ENCODE results near the gene CD44. TPM values are rescaled to one million over a fixed set of nuclear protein-coding genes. Genes with fewer than 3 reads are reported as not detected.
A peak's percentile ranks its signal among the peaks of the same experiment; 100 is the strongest.

The CD44 gene
- total RNA-seq, 1 experiment from 2014 or later: 121 TPM

GRCh38 chr11:35192347-35192746 lies 53.4 kb downstream of the CD44 start:
- H3K27ac ChIP-seq: no peak overlapping the region
- peaks cover 39% of the 10 kb centered on the region for H3K4me1 ChIP-seq (replicated peaks)
- H3K4me3 ChIP-seq: no peak overlapping the region
- H3K27me3 ChIP-seq (replicated peaks): no peaks in the 10 kb centered on the region
- peaks cover 96% of the 10 kb centered on the region for H3K36me3 ChIP-seq
- H3K9me3 ChIP-seq (replicated peaks): no peaks in the 10 kb centered on the region
- no peak for DNase-seq (ENCODE audit: low read depth in 1 of 2, low spot score in 2 of 2)

DNA sequence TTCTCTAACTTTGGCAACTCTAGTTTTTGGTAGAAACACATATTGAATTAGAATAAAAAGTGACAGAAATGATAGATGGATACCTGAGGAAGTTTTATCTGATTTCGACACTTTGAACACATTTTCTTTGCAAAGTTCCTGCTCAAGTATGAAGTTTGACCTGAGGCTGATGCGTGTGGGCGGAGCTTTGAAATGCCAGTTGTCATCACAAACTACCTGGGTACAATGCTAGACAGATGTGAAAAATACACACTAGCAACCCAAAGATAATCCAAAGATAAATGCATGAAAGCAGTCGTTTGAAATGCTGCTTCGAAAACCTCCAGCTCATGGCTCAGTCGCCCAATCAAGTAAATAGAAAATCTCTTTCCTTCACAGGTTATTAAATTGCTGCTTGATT lies 54.8 kb downstream of the CD44 start:
- Histone ChIP-seq H3K27ac (no peak overlapping the region), H3K36me3 (peaks cover 96% of the 10 kb centered on the region)
- no peak for DNase-seq (ENCODE audit: low read depth in 1 of 2, low spot score in 2 of 2)

DNA sequence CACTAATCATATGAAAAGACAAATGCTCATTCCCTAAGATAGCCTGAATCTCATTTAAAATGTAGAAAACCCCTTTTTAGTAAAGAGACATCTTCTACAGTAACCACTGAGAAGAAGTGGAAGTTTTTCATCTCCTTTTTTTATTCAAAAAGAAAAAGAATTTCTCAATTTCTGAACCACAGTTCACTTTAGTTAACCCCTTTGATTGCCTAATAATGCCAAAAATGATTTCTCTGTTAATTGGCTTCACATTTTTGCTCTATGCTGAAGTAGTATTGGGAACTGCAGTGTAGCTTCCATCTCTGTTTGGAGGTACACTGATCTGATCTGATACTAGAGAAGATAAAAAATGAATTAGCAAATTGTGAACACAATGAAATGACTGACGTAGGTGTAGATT lies 58.3 kb downstream of the CD44 start:
- H3K36me3 ChIP-seq: peaks cover 96% of the 10 kb centered on the region

More for the DNA sequence above, 54.8 kb downstream of the CD44 start:
- no peak overlapping the region for H3K4me3 ChIP-seq
- no peaks in the 10 kb centered on the region for H3K27me3 ChIP-seq (replicated peaks)
- no peaks in the 10 kb centered on the region for H3K9me3 ChIP-seq (replicated peaks)
- peaks cover 39% of the 10 kb centered on the region for H3K4me1 ChIP-seq (replicated peaks)

DNA sequence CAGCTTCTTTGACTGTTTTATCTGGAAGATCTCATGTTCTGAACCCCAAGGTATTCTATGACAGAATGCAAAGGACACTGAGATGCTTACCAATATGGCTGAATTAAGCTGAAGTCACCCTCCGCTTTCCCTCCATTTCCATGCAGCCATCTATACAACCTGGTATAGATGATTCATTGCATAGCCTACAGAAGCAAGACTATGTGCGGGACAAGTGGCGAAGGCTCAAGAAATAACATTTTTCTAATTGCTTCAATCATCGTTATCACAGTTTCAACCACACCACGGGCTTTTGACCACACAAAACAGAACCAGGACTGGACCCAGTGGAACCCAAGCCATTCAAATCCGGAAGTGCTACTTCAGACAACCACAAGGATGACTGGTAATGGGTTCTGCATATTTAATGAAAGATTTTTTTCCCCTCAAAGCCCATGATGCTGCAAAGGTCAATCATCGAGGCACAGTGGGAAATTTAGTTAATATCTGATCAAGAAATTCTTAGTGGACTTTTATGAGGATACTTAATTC lies 61.9 kb downstream of the CD44 start:
- no peak overlapping the region for H3K4me3 ChIP-seq
- no peaks in the 10 kb centered on the region for H3K27me3 ChIP-seq (replicated peaks)
- H3K36me3 ChIP-seq: peaks cover 96% of the 10 kb centered on the region
- no peaks in the 10 kb centered on the region for H3K9me3 ChIP-seq (replicated peaks)
- no peak for DNase-seq (ENCODE audit: low read depth in 1 of 2, low spot score in 2 of 2)
- H3K4me1 ChIP-seq (replicated peaks): no peaks in the 10 kb centered on the region
- no peak overlapping the region for H3K27ac ChIP-seq

More for the DNA sequence above, 58.3 kb downstream of the CD44 start:
- no peaks in the 10 kb centered on the region for H3K9me3 ChIP-seq (replicated peaks)
- no peaks in the 10 kb centered on the region for H3K27me3 ChIP-seq (replicated peaks)
- H3K27ac ChIP-seq: no peak overlapping the region
- no peak for DNase-seq (ENCODE audit: low read depth in 1 of 2, low spot score in 2 of 2)
- peaks cover 4% of the 10 kb centered on the region for H3K4me1 ChIP-seq (replicated peaks)
- no peak overlapping the region for H3K4me3 ChIP-seq

DNA sequence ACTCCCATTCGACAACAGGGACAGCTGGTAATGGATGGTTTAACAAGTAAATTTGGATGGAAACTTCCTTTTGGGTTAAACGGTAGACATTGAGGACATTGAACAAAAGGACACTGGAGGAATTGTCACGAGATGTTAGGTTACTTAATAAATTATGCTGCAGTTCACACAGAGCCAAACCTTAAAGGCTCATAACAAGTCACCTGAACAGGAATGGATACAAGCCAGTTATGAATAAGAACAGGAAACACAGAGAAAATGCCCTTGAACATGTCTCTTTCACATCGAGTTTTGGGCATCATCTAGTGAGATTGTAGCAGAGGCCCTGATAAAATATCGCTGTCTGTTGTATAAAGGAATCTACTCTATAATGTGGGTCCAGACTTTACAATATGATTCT lies 65.6 kb downstream of the CD44 start:
- H3K27me3 ChIP-seq (replicated peaks): no peaks in the 10 kb centered on the region
- H3K36me3 ChIP-seq: peaks cover 87% of the 10 kb centered on the region

GRCh38 chr11:35206616-35207015 lies 67.6 kb downstream of the CD44 start:
- Histone ChIP-seq H3K27me3 (replicated peaks) (no peaks in the 10 kb centered on the region), H3K4me3 (no peak overlapping the region), H3K27ac (peak overlapping the region; percentile 63), H3K4me1 (replicated peaks) (peaks cover 36% of the 10 kb centered on the region), H3K9me3 (replicated peaks) (no peaks in the 10 kb centered on the region), H3K36me3 (peaks cover 89% of the 10 kb centered on the region)
- DNase-seq (ENCODE audit: low read depth in 1 of 2, low spot score in 2 of 2): no peak

More for the DNA sequence above, 65.6 kb downstream of the CD44 start:
- H3K9me3 ChIP-seq (replicated peaks): no peaks in the 10 kb centered on the region
- no peak overlapping the region for H3K4me3 ChIP-seq
- no peak overlapping the region for H3K27ac ChIP-seq
- H3K4me1 ChIP-seq (replicated peaks): peaks cover 29% of the 10 kb centered on the region
- DNase-seq (ENCODE audit: low read depth in 1 of 2, low spot score in 2 of 2): no peak

DNA sequence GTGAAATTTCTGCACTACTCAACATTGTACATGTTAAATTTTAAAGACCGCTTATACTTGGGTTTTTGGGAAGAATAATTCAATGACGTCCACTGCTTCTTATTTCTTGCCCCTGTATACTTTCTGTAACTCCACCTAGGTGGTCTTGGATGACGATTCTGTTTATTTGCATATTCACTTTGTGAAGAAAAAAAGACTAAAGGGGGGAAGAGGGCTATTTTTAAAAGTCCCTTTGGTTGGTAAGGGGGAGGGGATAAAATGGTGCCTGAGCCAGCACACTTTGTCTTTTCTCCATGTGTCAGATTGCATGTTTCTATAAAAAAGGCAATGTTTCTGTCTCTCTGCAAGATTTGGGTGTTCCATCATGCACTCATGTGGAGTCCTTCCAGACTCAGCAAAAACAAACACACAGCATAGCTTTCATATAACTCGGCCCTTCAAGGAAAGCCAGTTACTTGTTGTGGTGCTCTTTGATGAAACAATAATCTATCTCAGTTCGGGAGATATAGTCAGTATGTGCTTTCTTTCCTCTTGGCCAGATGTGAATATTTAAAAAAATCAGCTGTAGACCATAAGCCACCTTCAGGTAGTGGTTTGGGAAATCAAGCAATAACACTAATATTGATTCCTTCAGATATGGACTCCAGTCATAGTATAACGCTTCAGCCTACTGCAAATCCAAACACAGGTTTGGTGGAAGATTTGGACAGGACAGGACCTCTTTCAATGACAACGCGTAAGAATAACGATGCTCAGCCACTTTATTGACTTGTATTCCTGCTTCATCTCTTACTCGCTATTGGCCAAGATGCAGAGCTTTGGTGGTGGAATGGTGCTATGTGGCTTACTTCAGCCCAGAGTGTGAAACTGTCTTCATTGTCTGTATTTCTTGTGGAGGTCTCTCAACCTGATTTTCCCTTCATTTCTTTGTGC lies 68.8 kb downstream of the CD44 start:
- H3K9me3 ChIP-seq (replicated peaks): no peaks in the 10 kb centered on the region
- peak overlapping the region; percentile 63 for H3K27ac ChIP-seq
- H3K27me3 ChIP-seq (replicated peaks): no peaks in the 10 kb centered on the region
- peak; percentile 58 to 96 for DNase-seq (ENCODE audit: low read depth in 1 of 2, low spot score in 2 of 2)
- peaks cover 36% of the 10 kb centered on the region for H3K4me1 ChIP-seq (replicated peaks)
- H3K36me3 ChIP-seq: peaks cover 82% of the 10 kb centered on the region
- no peak overlapping the region for H3K4me3 ChIP-seq

GRCh38 chr11:35208795-35209194 lies 69.8 kb downstream of the CD44 start:
- DNase-seq (ENCODE audit: low read depth in 1 of 2, low spot score in 2 of 2): no peak
- H3K4me3 ChIP-seq: no peak overlapping the region
- no peaks in the 10 kb centered on the region for H3K9me3 ChIP-seq (replicated peaks)
- no peaks in the 10 kb centered on the region for H3K27me3 ChIP-seq (replicated peaks)
- peaks cover 80% of the 10 kb centered on the region for H3K36me3 ChIP-seq
- H3K27ac ChIP-seq: peak overlapping the region; percentile 63; the same call in 1 of the 2 replicates
- H3K4me1 ChIP-seq (replicated peaks): peaks cover 46% of the 10 kb centered on the region

DNA sequence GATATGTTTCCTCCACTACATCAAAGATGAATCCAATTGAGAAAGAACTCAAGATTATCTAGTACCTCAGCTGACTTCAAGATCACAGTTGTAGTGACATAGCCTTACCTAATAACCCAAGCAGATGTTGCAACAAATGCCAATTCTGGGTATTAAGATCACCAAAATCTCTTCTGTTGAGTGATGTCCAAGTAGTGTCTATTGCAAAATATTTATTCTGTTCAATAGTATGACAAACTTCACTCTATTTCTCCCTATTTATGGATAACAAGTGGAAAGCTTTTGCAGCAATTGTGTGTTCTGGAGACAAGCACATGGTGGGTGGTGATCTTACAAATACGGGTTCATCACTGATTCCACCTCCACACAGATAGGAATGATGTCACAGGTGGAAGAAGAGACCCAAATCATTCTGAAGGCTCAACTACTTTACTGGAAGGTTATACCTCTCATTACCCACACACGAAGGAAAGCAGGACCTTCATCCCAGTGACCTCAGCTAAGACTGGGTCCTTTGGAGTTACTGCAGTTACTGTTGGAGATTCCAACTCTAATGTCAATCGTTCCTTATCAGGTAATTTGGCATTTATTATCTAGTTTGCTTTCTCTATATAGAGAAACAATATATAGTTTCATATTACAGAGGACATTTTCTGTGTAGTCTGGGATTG lies 72.0 kb downstream of the CD44 start:
- Histone ChIP-seq H3K4me1 (replicated peaks) (peaks cover 66% of the 10 kb centered on the region), H3K36me3 (peaks cover 68% of the 10 kb centered on the region), H3K27me3 (replicated peaks) (no peaks in the 10 kb centered on the region), H3K4me3 (no peak overlapping the region), H3K27ac (no peak overlapping the region), H3K9me3 (replicated peaks) (no peaks in the 10 kb centered on the region)
- no peak for DNase-seq (ENCODE audit: low read depth in 1 of 2, low spot score in 2 of 2)

- no peaks in the 10 kb centered on the region for H3K27me3 ChIP-seq (replicated peaks)
- no peak overlapping the region for H3K4me3 ChIP-seq
- no peak for DNase-seq (ENCODE audit: low read depth in 1 of 2, low spot score in 2 of 2)
- H3K4me1 ChIP-seq (replicated peaks): peaks cover 68% of the 10 kb centered on the region
- no peaks in the 10 kb centered on the region for H3K9me3 ChIP-seq (replicated peaks)
- H3K36me3 ChIP-seq: peaks cover 72% of the 10 kb centered on the region
- H3K27ac ChIP-seq: no peak overlapping the region
These were observed 73.0 kb downstream of the CD44 start for GRCh38 chr11:35211952-35212351.

- Histone ChIP-seq H3K4me1 (replicated peaks) (peaks cover 66% of the 10 kb centered on the region), H3K27me3 (replicated peaks) (no peaks in the 10 kb centered on the region), H3K27ac (peak overlapping the region; percentile 83), H3K4me3 (no peak overlapping the region), H3K36me3 (peaks cover 76% of the 10 kb centered on the region), H3K9me3 (replicated peaks) (no peaks in the 10 kb centered on the region)
- DNase-seq (ENCODE audit: low read depth in 1 of 2, low spot score in 2 of 2): no peak
These were observed 75.3 kb downstream of the CD44 start for GRCh38 chr11:35214226-35214770.

DNA sequence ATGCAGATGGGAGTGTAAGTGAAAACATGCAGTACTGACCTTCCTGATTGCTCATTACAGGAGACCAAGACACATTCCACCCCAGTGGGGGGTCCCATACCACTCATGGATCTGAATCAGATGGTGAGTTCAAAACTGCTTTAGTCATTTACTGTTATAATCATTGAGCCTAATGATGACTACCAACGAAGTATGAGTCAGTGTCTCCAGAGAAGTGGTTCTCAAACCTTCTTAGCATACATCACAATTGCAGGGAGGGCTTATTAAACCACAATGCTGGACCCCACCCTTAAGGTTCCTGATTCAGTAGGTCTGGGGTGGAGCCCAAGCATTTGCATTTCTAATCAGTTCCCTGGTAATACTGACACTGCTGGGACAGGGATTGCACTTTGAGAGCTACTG lies 75.8 kb downstream of the CD44 start:
- DNase-seq (ENCODE audit: low read depth in 1 of 2, low spot score in 2 of 2): peak; percentile 95 to 96
- Histone ChIP-seq H3K27ac (peak overlapping the region; percentile 83), H3K4me1 (replicated peaks) (peaks cover 66% of the 10 kb centered on the region), H3K27me3 (replicated peaks) (no peaks in the 10 kb centered on the region), H3K4me3 (no peak overlapping the region), H3K9me3 (replicated peaks) (no peaks in the 10 kb centered on the region), H3K36me3 (peaks cover 76% of the 10 kb centered on the region)

DNA sequence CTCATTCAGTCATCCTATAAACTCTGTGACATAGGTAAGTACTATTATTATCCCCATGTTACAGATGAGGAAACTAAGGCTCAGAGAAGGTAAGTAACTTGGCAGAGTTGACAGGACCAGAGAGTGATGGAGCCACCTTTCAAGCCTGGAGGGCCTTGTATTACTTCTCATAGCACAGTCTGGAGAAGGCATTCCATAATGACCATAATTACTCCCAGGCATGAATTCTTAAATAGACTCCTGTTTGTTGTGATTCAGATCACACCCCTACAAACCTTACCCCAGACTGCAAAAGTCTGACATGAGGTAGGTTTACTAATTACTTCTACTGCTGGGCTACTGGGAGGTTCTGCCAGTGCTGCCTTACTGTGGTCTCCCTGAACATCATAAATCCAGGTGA lies 77.0 kb downstream of the CD44 start:
- Histone ChIP-seq H3K9me3 (replicated peaks) (no peaks in the 10 kb centered on the region), H3K4me3 (no peak overlapping the region), H3K4me1 (replicated peaks) (peaks cover 60% of the 10 kb centered on the region), H3K27ac (peak overlapping the region; percentile 27; the same call in 1 of the 2 replicates), H3K36me3 (peaks cover 76% of the 10 kb centered on the region), H3K27me3 (replicated peaks) (no peaks in the 10 kb centered on the region)
- DNase-seq (ENCODE audit: low read depth in 1 of 2, low spot score in 2 of 2): no peak

Measured in SJSA1 (cell line).